Measurements from ENCODE around the gene ARL4C. TPM values are rescaled to one million over a fixed set of nuclear protein-coding genes. Genes with fewer than 3 reads are reported as not detected.
A peak's percentile ranks its signal among the peaks of the same experiment; 100 is the strongest.

The ARL4C gene
- total RNA-seq, 1 experiment from 2014 or later: 51.3 TPM

- H3K4me3 ChIP-seq: no peak overlapping the region
- H3K27me3 ChIP-seq (ENCODE audit: insufficient read depth, low read depth): no peaks in the 10 kb centered on the region
- BruUV-seq (replicated peaks): no TSS peak
- TF ChIP-seq EZH2 (IDR thresholded peaks at IDR 0.05; ENCODE audit: low read depth): no peak
- TF ChIP-seq CTCF (conservative IDR thresholded peaks at IDR 0.05): no peak
- peak; percentile 66 to 87 for DNase-seq
- no peaks in the 10 kb centered on the region for H4K20me1 ChIP-seq (ENCODE audit: insufficient read depth)
- H3K79me2 ChIP-seq (ENCODE audit: low read depth): no peaks in the 10 kb centered on the region
- H2AFZ ChIP-seq: no peak overlapping the region
- ChIA-PET CTCF (interaction anchor here (0.5 to 2.5 kb wide), 11 partner anchors 43 to 669 kb away, joined by 3 to 15 read pairs (median 3); no protein-coding TSS in a partner anchor), POLR2A (ENCODE audit: unreplicated experiment) (interaction anchor here (0.5 to 0.8 kb wide), 7 partner anchors 10 to 757 kb away, joined by 3 to 28 read pairs (median 4); no protein-coding TSS in a partner anchor)
- no peaks in the 10 kb centered on the region; the same call in 1 of the 2 replicates for H3K9me3 ChIP-seq (ENCODE audit: insufficient read depth, low read depth)
- H3K36me3 ChIP-seq (ENCODE audit: low read depth): no peaks in the 10 kb centered on the region
- H3K4me2 ChIP-seq: peak overlapping the region; percentile 17; the same call in 1 of the 2 replicates
- H3F3A ChIP-seq (ENCODE audit: insufficient read depth, low read depth): peaks cover 17% of the 10 kb centered on the region
- intact Hi-C loops (cut with micrococcal nuclease; ENCODE audit: unreplicated experiment): loop anchor here (2.0 kb wide), 2 partner anchors 604 to 614 kb away; no protein-coding TSS in a partner anchor
- peaks cover 17% of the 10 kb centered on the region for H3K4me1 ChIP-seq (replicated peaks; ENCODE audit: insufficient read depth)
- H3K9me2 ChIP-seq (ENCODE audit: insufficient read depth): no peaks in the 10 kb centered on the region
- no peak overlapping the region for H3K27ac ChIP-seq
Observed at GRCh38 chr2:234502285-234502918, 5.5 kb upstream of the ARL4C start.

- H3K36me3 ChIP-seq (ENCODE audit: low read depth): no peaks in the 10 kb centered on the region
- 0 out of 2 replicates have a peak, but pooled peaks cover 3% of the 10 kb centered on the region for H4K20me1 ChIP-seq (ENCODE audit: insufficient read depth)
- DNase-seq: peak; percentile 46 to 57
- peaks cover 20% of the 10 kb centered on the region for H3F3A ChIP-seq (ENCODE audit: insufficient read depth, low read depth)
- no peak overlapping the region for H3K4me2 ChIP-seq
- H3K9me3 ChIP-seq (ENCODE audit: insufficient read depth, low read depth): no peaks in the 10 kb centered on the region
- H3K27ac ChIP-seq: no peak overlapping the region
- peaks cover 9% of the 10 kb centered on the region for H3K79me2 ChIP-seq (ENCODE audit: low read depth)
- H3K4me1 ChIP-seq (replicated peaks; ENCODE audit: insufficient read depth): peaks cover 17% of the 10 kb centered on the region
- intact Hi-C loops (cut with micrococcal nuclease; ENCODE audit: unreplicated experiment): loop anchor here (1.0 kb wide), 3 partner anchors 242 to 524 kb away; no protein-coding TSS in a partner anchor
- H2AFZ ChIP-seq: no peak overlapping the region
- no peaks in the 10 kb centered on the region for H3K27me3 ChIP-seq (ENCODE audit: insufficient read depth, low read depth)
- BruUV-seq (replicated peaks): no TSS peak
- no peaks in the 10 kb centered on the region for H3K9me2 ChIP-seq (ENCODE audit: insufficient read depth)
- TF ChIP-seq EZH2 (IDR thresholded peaks at IDR 0.05; ENCODE audit: low read depth): no peak
- TF ChIP-seq CTCF (conservative IDR thresholded peaks at IDR 0.05): peak; percentile 70
- CTCF ChIA-PET: interaction anchor here (0.7 to 1.0 kb wide), 3 partner anchors 205 to 297 kb away, joined by 3 to 8 read pairs (median 3); no protein-coding TSS in a partner anchor
- POLR2A ChIA-PET (ENCODE audit: unreplicated experiment): interaction anchor here (0.6 kb wide), 1 partner anchor 242 kb away, joined by 5 read pairs; no protein-coding TSS in a partner anchor
- H3K4me3 ChIP-seq: no peak overlapping the region
Observed at GRCh38 chr2:234500394-234501006, 3.6 kb upstream of the ARL4C start.

- peaks cover 20% of the 10 kb centered on the region for H3F3A ChIP-seq (ENCODE audit: insufficient read depth, low read depth)
- intact Hi-C loops (cut with micrococcal nuclease; ENCODE audit: unreplicated experiment): loop anchor here (5.0 kb wide), 1 partner anchor 645 kb away; the partner anchor contains the start of gene HJURP
- H2AFZ ChIP-seq: no peak overlapping the region
- TF ChIP-seq EZH2 (IDR thresholded peaks at IDR 0.05; ENCODE audit: low read depth): no peak
- no peak for TF ChIP-seq CTCF (conservative IDR thresholded peaks at IDR 0.05)
- no peaks in the 10 kb centered on the region for H3K9me3 ChIP-seq (ENCODE audit: insufficient read depth, low read depth)
- CTCF ChIA-PET: interaction anchor here (0.6 to 2.5 kb wide), 4 partner anchors 48 to 619 kb away, joined by 3 to 6 read pairs (median 4); no protein-coding TSS in a partner anchor
- H3K27ac ChIP-seq: no peak overlapping the region
- DNase-seq: no peak
- BruUV-seq (replicated peaks): no TSS peak
- peak overlapping the region; percentile 54; the same call in 1 of the 2 replicates for H3K4me3 ChIP-seq
- H4K20me1 ChIP-seq (ENCODE audit: insufficient read depth): peaks cover 22% of the 10 kb centered on the region
- no peaks in the 10 kb centered on the region for H3K27me3 ChIP-seq (ENCODE audit: insufficient read depth, low read depth)
- no peaks in the 10 kb centered on the region for H3K9me2 ChIP-seq (ENCODE audit: insufficient read depth)
- POLR2A ChIA-PET (ENCODE audit: unreplicated experiment): interaction anchor here (0.5 to 1.9 kb wide), 10 partner anchors 70 to 516 kb away, joined by 3 to 31 read pairs (median 6); no protein-coding TSS in a partner anchor
- peaks cover 23% of the 10 kb centered on the region for H3K4me1 ChIP-seq (replicated peaks; ENCODE audit: insufficient read depth)
- peaks cover 37% of the 10 kb centered on the region for H3K79me2 ChIP-seq (ENCODE audit: low read depth)
- peak overlapping the region; percentile 76 for H3K4me2 ChIP-seq
- H3K36me3 ChIP-seq (ENCODE audit: low read depth): peaks cover 11% of the 10 kb centered on the region; the same call in 1 of the 2 replicates
Observed at GRCh38 chr2:234497594-234498235, 834 bp upstream of the ARL4C start.
